Astrocyte (in vitro differentiated cells and primary cell): ENCODE results near the gene STMN1.

Source experiments
- CTCF ChIP-seq: IDR thresholded peaks from 2 replicates; pipeline ENCODE4 v1.5.1; 2011; ENCODE audit warnings: low read depth, mild to moderate bottlenecking, inconsistent platforms, low read length, moderate library complexity; ENCODE audit not compliant: insufficient read depth
- EZH2 ChIP-seq: IDR thresholded peaks from 2 replicates; pipeline ENCODE4 v1.6.1; 2012; ENCODE audit warnings: mild to moderate bottlenecking, low read length, inconsistent platforms; ENCODE audit not compliant: insufficient read depth

- no peak for TF ChIP-seq CTCF
- TF ChIP-seq EZH2, result no peak
These were observed 32.0 kb downstream of the STMN1 start for GRCh38 chr1:25874209-25874608.
